Measurements from ENCODE around the gene SND1. TPM values are rescaled to one million over a fixed set of nuclear protein-coding genes. Genes with fewer than 3 reads are reported as not detected.

The SND1 gene
- total RNA-seq, 2 donors from 2014 or later, result 91.0 to 111 TPM

DNA sequence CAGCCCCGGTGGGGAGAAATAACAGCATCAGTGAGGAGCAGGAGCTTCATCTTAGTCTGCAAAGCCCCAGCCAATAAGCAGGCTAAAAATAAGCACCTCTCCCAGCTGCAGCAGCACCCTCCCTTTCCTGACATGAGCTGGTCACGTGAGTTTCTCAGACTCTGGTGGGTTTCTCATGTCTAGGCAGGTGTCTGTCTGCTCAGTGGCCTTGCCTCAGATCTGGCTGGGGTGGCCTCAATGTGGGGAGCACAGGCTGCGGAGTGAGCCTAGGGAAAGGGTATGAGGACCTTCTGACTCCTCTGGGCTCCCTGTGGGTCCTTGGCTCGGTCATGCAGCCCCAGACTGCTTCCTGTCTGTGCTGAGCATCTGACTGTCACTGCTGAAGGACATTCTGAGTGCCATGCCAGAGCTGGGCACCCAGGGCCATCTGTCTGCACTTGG is 460.8 kb downstream of the SND1 start:
- H3K4me1 ChIP-seq (ENCODE audit: control insufficient read depth in 1 of 2, low read depth in 2 of 2), result no peaks in the 10 kb centered on the region
- no peak overlapping the region for H3K27ac ChIP-seq
- TF ChIP-seq, protein P1, sequence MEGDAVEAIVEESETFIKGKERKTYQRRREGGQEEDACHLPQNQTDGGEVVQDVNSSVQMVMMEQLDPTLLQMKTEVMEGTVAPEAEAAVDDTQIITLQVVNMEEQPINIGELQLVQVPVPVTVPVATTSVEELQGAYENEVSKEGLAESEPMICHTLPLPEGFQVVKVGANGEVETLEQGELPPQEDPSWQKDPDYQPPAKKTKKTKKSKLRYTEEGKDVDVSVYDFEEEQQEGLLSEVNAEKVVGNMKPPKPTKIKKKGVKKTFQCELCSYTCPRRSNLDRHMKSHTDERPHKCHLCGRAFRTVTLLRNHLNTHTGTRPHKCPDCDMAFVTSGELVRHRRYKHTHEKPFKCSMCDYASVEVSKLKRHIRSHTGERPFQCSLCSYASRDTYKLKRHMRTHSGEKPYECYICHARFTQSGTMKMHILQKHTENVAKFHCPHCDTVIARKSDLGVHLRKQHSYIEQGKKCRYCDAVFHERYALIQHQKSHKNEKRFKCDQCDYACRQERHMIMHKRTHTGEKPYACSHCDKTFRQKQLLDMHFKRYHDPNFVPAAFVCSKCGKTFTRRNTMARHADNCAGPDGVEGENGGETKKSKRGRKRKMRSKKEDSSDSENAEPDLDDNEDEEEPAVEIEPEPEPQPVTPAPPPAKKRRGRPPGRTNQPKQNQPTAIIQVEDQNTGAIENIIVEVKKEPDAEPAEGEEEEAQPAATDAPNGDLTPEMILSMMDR (IDR thresholded peaks at IDR 0.05), result no peak
- no peaks in the 10 kb centered on the region for H3K9me3 ChIP-seq
- ATAC-seq (ENCODE audit: insufficient number of reproducible peaks, low FRiP score, low read depth), result no peak
- DNase-seq (ENCODE audit: low spot score), result no peak
- H3K36me3 ChIP-seq, result no peaks in the 10 kb centered on the region
- H3K27me3 ChIP-seq (replicated peaks; ENCODE audit: insufficient read depth), result no peaks in the 10 kb centered on the region
- no peak overlapping the region for H3K4me3 ChIP-seq

DNA sequence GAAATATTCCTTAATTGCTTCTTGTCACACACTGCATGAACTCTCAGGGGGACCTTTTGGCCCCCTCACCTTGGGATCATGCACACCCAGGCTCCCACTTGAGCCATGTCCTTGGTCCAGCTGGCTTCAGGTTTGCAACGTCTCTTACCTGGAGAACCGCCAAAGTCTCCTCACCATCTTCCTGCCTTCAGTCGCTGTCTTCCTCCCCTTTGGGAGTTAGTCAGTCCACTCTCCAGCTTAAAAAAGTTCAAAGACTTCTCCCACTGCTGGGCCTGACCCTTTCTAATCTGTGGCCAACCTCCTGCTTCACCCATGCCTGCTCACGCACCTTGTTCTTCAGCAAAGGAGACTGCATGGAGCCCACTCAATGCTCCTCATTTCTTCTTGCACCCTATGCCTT is 461.8 kb downstream of the SND1 start:
- no peaks in the 10 kb centered on the region for H3K36me3 ChIP-seq
- TF ChIP-seq, protein P1 (IDR thresholded peaks at IDR 0.05), result no peak
- H3K27ac ChIP-seq, result no peak overlapping the region
- H3K4me3 ChIP-seq, result no peak overlapping the region
- H3K9me3 ChIP-seq, result no peaks in the 10 kb centered on the region
- ATAC-seq (ENCODE audit: insufficient number of reproducible peaks, low FRiP score, low read depth) (no peak), DNase-seq (ENCODE audit: low spot score) (no peak)
- no peaks in the 10 kb centered on the region for H3K27me3 ChIP-seq (replicated peaks; ENCODE audit: insufficient read depth)
- no peaks in the 10 kb centered on the region for H3K4me1 ChIP-seq (ENCODE audit: control insufficient read depth in 1 of 2, low read depth in 2 of 2)

DNA sequence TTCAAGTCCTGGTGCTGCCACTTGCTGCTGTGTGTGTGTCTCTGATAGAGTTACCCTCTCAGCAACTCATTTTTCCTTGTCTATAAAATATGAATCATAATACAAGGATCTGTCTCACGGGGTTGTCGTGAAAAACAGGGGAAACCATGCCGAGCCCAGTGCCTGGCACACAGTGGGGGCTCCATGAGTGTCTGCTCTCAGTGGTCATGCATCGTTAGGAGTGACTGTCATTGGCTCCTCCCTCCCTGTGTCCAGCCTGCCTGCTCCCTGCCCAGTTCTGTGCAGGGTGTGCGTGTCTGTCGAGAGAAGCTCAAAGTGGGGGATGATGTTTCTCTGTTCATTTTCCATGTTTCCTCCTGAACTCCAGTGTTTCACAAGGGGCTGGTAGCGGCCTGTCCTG is 462.8 kb downstream of the SND1 start:
- DNase-seq (ENCODE audit: low spot score) (no peak), ATAC-seq (ENCODE audit: insufficient number of reproducible peaks, low FRiP score, low read depth) (no peak)
- no peaks in the 10 kb centered on the region for H3K9me3 ChIP-seq
- TF ChIP-seq, protein P1 (IDR thresholded peaks at IDR 0.05), result no peak
- H3K4me1 ChIP-seq (ENCODE audit: control insufficient read depth in 1 of 2, low read depth in 2 of 2), result no peaks in the 10 kb centered on the region
- H3K27me3 ChIP-seq (replicated peaks; ENCODE audit: insufficient read depth), result no peaks in the 10 kb centered on the region
- no peaks in the 10 kb centered on the region for H3K36me3 ChIP-seq
- H3K4me3 ChIP-seq, result no peak overlapping the region
- H3K27ac ChIP-seq, result no peak overlapping the region

DNA sequence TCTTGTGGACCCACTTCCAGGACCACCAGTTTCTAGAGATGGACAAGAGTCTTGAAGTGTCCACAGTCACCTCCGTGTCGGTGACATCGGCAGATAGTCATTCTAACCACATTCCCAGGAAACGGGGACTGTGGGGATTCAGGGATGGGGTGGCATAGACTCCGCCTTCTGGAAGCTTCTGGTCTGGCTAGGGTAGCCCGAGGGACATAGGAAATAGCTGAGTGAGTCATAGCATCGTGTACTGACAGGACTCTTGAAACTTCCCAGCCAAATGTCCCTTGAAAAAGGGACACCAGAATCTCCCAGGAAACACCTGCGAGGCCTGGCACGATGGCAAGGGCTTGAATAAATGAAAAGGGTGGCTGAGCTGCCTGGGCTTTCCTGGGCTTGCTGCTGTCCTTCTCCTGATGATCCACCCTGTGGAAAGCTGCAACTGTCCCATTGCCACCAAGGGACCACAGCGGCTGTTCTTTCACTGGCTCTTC is 463.4 kb downstream of the SND1 start:
- no peaks in the 10 kb centered on the region for H3K36me3 ChIP-seq
- H3K4me1 ChIP-seq (ENCODE audit: control insufficient read depth in 1 of 2, low read depth in 2 of 2), result no peaks in the 10 kb centered on the region
- DNase-seq (ENCODE audit: low spot score) (no peak), ATAC-seq (ENCODE audit: insufficient number of reproducible peaks, low FRiP score, low read depth) (no peak)
- H3K27me3 ChIP-seq (replicated peaks; ENCODE audit: insufficient read depth), result no peaks in the 10 kb centered on the region
- H3K4me3 ChIP-seq, result no peak overlapping the region
- H3K27ac ChIP-seq, result no peak overlapping the region
- TF ChIP-seq, protein P1 (IDR thresholded peaks at IDR 0.05), result no peak
- H3K9me3 ChIP-seq, result no peaks in the 10 kb centered on the region

DNA sequence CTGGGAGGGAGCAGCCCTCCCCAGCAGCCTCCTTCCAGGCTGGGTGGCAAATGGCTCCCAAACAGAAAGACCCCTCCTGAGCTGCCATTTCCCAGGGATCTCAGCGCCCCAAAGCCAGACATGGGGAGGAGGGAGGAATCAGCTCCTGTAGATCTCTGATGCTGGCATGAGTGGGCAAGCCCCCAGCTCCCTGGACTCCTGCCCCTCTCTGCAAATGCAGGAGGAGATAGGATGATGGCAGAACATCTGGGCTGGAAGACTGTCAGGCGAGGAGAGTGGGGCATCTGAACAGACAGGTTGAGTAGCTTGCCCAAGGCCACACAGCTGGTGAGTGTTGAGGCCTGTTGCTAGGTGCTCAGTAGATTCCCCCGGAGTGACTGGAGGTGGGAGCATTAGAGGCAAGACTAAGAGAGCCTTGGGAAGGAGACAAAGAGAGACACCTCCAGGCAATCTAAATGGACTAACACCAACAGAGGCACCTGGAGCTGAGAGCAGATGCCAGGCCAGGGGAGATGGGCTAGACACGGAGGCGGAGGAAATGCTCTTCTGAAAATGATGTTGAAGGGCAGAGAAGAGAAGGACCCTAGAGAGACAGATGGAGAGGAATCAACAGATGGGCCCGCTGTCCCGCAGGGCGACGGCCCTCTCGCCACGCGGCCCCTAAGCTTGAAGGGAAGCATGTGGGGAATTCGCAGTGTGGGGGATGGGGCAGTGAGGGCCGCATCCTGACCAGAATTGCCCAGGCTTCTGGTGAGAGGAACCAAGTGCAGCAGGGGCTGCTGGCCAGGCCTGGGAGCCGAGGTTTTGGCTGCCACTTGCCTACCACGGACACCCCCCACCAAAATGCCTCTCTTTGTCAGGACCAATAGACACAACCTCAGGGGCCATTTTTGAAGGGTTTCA is 464.1 kb downstream of the SND1 start:
- Histone ChIP-seq H3K4me3 (no peak overlapping the region), H3K9me3 (no peaks in the 10 kb centered on the region), H3K27ac (no peak overlapping the region), H3K36me3 (no peaks in the 10 kb centered on the region), H3K4me1 (ENCODE audit: control insufficient read depth in 1 of 2, low read depth in 2 of 2) (no peaks in the 10 kb centered on the region), H3K27me3 (replicated peaks; ENCODE audit: insufficient read depth) (no peaks in the 10 kb centered on the region)
- TF ChIP-seq, protein P1 (IDR thresholded peaks at IDR 0.05), result no peak
- no peak for ATAC-seq (ENCODE audit: insufficient number of reproducible peaks, low FRiP score, low read depth)
- no peak for DNase-seq (ENCODE audit: low spot score)
